GM21529 (cell line): ENCODE measurements around the gene TFR2.
A peak's percentile ranks its signal among the peaks of the same experiment; 100 is the strongest.

Experiments used
- ATAC-seq: cut with Tn5 transposase; IDR thresholded peaks from one replicate; pipeline ENCODE4 v1.9.1; 2021; ENCODE audit not compliant: unreplicated experiment

Gene TFR2

DNA sequence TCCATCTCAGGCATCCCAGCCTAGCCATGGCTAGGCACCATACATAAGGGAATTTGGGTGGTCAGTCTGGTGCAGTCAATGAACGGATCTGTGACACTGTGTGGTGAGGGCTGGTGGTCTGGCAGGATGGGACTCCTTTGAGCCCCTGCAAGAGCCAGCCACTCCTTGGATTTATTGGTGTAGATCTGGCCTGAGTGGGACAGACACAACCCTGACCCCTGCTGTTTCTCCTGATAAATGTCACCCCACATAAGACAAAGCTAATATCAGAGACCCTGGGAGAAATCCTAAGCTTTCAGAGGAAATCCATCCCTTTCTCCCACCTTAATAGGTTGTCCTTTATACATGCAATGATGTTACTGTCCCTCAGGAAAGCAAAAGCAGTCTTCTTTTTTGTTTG is 52.9 kb downstream of the TFR2 start:
- no peak for ATAC-seq

DNA sequence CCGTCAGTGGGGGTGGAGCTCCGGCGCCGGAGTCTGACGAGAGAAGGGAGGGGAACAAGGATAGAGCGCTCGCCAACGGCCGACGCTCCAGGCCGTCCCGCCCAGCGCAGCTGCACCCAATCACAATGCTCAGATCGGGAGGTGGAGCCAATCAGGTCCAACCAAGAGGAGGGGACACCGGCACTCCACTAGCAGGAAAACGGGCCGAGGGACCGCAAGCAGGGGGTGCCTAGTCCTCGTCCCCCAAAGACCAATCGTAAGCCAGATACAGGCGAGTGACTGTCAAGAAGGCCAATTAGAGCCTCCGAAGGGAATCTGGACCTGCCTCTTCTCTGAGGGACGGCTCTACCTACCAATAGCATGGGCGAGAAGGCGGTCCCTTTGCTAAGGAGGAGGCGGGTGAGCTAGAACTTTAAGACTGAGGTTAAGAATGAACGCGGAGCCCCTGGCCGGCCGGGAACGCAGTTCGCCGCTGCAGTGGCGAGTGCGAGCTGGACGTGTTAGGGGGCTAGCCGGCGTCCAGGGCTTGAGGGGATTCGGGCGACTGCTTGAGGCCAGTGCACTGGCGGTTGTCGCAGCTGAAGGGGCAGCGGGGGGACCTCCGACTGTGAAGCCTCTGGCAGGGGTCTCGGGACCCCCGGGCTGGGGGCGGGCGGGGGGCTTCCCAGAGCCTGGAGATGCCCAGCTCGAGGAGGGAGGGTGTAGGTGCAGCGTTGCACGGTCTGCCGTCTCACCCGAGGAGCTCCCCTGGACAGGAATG is 54.9 kb downstream of the TFR2 start, which contains the start of gene FBXO24:
TSS of gene FBXO24 (plus strand) at position 63 of the 760 bp plus-strand sequence. CDS start at position 361, 298 bp downstream.
- peak; percentile 84 for ATAC-seq

DNA sequence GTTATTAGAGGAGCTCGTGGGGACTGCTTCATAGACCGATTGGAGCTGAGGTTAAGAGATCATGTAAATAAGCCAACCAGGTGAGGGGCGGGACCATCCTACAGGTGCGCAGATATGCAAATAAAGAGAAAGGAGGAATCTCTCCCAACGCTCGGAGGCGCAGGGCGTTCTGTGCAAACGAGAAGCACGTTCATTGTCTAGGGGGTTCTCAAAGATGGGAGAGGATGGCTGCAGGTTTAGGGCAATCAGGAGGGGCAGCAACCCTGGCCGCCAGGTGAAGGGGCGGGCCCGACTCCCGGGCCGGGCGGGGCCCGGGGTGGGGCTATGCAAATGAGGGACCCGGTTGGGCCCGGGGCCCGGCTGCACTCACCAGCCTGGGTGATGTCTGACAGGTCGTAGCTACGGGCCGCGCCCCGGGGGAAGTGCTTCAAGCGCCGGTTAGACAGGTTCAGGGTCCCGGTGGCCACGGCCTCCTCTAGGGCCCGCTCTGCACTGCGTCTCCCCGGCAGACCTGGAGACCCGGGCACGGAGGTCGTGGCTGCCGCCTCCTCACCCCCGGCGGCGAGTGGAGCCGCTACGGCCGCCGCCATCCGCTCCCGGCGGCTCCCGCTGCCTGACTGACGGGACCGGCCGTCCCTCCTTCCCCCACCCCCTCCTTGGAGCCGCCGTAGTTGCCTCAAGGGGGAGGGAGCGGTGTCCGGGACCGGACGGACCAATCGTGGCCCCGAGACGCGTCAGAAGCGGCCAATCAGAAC is 55.7 kb downstream of the TFR2 start, which contains the start of gene LRCH4:
TSS of gene LRCH4 (minus strand) at position 619 of the 755 bp plus-strand sequence. CDS start at position 590, 29 bp downstream.
- ATAC-seq: peak; percentile 27

- ATAC-seq: no peak
Measured at GRCh38 chr7:100584683-100585510, 56.5 kb downstream of the TFR2 start.

GRCh38 chr7:100584054-100584682 is 57.2 kb downstream of the TFR2 start:
- no peak for ATAC-seq

DNA sequence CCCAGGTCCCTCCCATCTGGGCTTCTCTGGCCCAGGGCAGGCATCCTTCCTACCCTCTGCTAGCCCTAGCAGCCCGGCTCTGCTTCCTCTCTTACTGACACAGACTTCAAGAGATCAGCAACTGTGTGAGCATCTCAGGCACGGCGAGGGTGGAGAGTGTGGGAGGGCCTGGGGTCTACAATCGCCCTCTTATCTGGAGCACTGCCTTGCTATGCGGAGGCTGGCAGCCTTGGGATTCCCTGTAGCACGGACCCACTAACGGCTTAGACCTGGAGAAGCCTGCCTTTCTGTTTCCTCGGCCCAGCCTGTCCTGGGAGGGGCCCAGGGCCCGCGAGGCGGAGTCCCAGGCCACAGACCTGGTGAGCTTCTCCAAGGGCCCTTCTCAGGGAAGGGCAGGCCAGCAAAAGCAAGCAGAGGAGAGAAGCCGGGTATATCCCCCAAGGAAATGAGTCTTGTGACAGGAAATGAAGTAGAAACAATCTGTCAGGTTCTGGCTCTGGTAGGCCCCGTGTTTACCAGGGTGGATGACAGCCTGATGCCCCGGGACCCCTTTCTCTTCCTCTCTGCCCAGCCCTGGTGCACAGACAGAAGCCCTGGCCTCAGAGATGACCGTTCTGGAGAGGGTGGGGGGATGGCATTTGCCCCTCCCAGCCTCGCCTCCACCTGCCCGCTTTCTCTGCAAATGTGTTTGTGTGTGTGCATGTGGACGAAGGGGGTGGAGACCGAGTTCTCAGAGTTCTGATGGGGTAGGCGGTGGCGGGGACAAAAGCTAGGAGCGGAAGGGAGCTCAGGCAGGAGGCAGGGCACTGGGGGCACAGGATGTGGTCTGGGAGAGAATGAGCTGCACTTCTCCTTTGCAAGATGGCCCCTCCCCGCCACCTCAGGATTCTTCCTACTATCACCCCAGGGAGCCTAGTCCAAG is 58.0 kb downstream of the TFR2 start:
- ATAC-seq: no peak

DNA sequence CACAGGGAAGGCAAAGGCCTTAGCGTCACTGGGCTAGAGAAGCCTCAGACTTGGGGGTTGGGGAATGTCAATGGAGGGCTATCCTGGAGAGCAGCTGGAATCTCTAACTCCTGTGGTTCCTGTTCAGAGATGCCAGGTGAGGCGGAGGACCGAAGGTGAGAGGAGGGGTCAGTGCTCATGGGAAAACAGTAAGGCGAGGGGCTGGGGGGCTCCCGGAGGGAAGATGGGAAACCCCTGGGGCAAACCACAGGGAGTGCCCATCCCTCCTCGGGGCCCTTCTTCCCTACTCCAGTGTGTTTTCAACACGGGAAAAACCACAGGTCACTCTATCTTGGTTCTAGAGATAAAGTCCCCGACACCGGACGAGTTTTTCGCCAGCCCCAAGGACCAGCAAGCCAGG is 58.7 kb downstream of the TFR2 start:
- no peak for ATAC-seq

GRCh38 chr7:100582041-100582579 is 59.2 kb downstream of the TFR2 start:
- no peak for ATAC-seq

GRCh38 chr7:100580466-100581283 is 60.7 kb downstream of the TFR2 start:
- no peak for ATAC-seq

DNA sequence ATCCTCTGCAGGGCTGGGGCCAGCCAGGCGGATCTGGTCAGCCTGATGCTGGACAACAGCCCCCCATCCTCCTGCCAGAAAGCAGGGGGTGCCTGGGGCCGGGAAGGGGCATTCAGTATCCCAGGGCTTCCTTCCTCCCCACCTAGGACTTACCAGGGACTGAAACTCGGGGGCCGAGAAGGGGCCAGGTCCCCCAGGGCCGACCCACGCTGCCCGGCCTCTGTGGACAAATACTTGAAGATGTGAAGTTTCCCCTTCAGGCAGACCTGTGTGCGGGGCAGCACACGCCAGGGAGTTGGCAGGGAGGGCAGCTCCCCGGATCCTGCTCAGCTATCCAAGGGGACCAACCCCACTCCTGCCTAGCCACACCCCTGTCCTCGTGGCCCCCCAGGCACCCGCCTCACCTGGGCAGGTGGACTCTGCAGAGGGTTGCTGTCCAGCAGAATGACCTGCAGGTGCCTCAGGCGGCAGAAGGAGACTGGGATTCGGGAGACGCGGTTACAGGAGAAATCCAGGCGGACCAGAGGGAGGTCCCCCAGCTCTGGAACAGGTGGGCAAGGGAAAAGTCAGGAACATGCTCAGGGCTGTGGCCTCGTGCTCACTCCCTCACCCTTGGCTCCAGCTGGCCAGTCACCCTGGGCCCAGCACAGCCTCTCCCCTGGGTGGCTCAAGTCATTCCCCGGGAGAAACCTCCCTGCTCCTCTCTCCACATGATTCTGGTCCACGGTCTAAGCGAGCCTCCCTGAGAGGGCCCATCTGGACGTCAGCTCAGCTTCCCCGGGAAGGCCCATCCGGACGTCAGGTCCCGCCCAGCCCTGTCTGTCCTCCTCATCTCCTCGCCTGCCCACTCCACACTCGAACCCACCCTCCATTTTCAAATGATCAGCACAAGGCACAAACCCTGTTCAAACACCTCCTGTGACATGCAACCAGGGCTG is 62.8 kb downstream of the TFR2 start:
- no peak for ATAC-seq

GRCh38 chr7:100577507-100577906 is 63.8 kb downstream of the TFR2 start:
- ATAC-seq: no peak

GRCh38 chr7:100577103-100577502 is 64.2 kb downstream of the TFR2 start:
- ATAC-seq: no peak

- ATAC-seq: no peak
Measured at GRCh38 chr7:100576384-100576993, 64.9 kb downstream of the TFR2 start.

GRCh38 chr7:100575746-100576383 is 65.5 kb downstream of the TFR2 start:
- no peak for ATAC-seq

DNA sequence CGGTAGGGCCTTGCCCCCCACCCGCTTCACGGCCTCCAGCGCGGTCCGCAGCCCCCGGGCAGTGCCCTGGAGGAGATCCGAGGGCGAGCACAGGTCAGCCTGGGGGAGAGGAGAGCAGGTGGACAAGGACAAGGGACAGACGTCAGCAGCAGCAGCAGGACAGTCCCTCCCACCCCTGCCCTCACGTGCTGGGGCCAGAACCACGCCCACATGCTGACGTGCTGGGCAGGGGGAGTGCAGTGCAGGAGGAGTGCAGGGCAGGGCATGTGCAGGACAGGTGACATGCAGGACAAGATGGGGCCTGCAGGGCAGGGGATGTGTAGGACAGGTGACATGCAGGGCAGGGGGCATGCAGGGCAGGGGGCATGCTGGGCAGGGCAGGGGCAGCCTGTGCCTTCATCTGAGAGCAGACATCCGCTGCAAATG is 66.1 kb downstream of the TFR2 start:
- no peak for ATAC-seq

- ATAC-seq: no peak
Measured at GRCh38 chr7:100574362-100575205, 66.8 kb downstream of the TFR2 start.
